Natural killer cell (primary cell): ENCODE data around the gene NAV2. TPM values are rescaled to one million over a fixed set of nuclear protein-coding genes. Genes with fewer than 3 reads are reported as not detected.

ENCODE experiments used
- ATAC-seq, 3 donors: fragments of 150-1000 bp in 2 of 3; fragments of 200-7000 bp in 1 of 3; cut with Tn5 transposase; 1 replicate in 1 of 3; 2 replicates in 2 of 3; pipeline ENCODE4 v1.10.0; 2021; ENCODE audit warnings: mild to moderate bottlenecking in 2 of 3, moderate library complexity in 2 of 3
- DNase-seq, 2 donors: peaks; one replicate each; pipeline versions ENCODE4 v3.0.0 to v3.0.0-alpha.2; 2013 to 2021; ENCODE audit warnings: mixed read lengths in 1 of 2
- H3K27ac ChIP-seq: one replicate; pipeline ENCODE4 v1.5.1; 2013; ENCODE audit warnings: mild to moderate bottlenecking, low read length
- H3K27me3 ChIP-seq: one replicate; pipeline ENCODE4 v1.6.1; 2013; ENCODE audit warnings: low read length; ENCODE audit not compliant: control insufficient read depth, insufficient read depth
- H3K36me3 ChIP-seq: one replicate; pipeline ENCODE4 v1.6.1; 2013; ENCODE audit warnings: low read length; ENCODE audit not compliant: control insufficient read depth, insufficient read depth
- H3K4me1 ChIP-seq: one replicate; pipeline ENCODE4 v1.6.1; 2013; ENCODE audit warnings: low read length; ENCODE audit not compliant: control insufficient read depth, insufficient read depth
- H3K4me3 ChIP-seq: one replicate; pipeline ENCODE4 v1.5.1; 2013; ENCODE audit warnings: low read length
- H3K9me3 ChIP-seq: one replicate; pipeline ENCODE4 v1.6.1; 2013; ENCODE audit warnings: low read length; ENCODE audit not compliant: control insufficient read depth, insufficient read depth
- H3K27ac Mint-ChIP-seq, 2 donors: one replicate each; pipeline ENCODE4 v1.8.0; 2022; ENCODE audit warnings: mild to moderate bottlenecking in 2 of 2, mixed read lengths in 2 of 2, moderate library complexity in 1 of 2
- H3K27me3 Mint-ChIP-seq, 2 donors: one replicate each; pipeline ENCODE4 v1.8.0; 2022; ENCODE audit warnings: low read depth in 2 of 2, mixed read lengths in 2 of 2
- H3K36me3 Mint-ChIP-seq: one replicate; pipeline ENCODE4 v1.8.0; 2022; ENCODE audit warnings: mixed read lengths
- H3K4me1 Mint-ChIP-seq, 2 donors: one replicate each; pipeline ENCODE4 v1.8.0; 2022; ENCODE audit warnings: mixed read lengths in 2 of 2
- H3K4me3 Mint-ChIP-seq: one replicate; pipeline ENCODE4 v1.8.0; 2022; ENCODE audit warnings: mild to moderate bottlenecking, moderate library complexity, mixed read lengths
- H3K9me3 Mint-ChIP-seq, 2 donors: one replicate each; pipeline ENCODE4 v1.8.0; 2022; ENCODE audit warnings: mixed read lengths in 2 of 2
- WGBS: methylation state at CpG from one replicate; pipeline ENCODE4 v1.1.7; 2013; ENCODE audit warnings: missing lambda C conversion rate; ENCODE audit not compliant: insufficient coverage; 5-methylcytosine and 5-hydroxymethylcytosine counted together
- intact Hi-C: fragments of 100-400 bp; cut with micrococcal nuclease; formaldehyde crosslinking; loops from one replicate; pipeline ENCODE4 v1.14.2; 2022
- total RNA-seq, 4 donors: library from RNA; stranded (reverse); fragments of 120-200 nt in 1 of 4; gene quantifications; one replicate each; pipeline versions ENCODE4 v1.2.3 to v1.2.4, GENCODE V29; 2013 to 2022
- TF ChIP-seq, protein P1 (sequence below): fragments of 200-600 bp; IDR thresholded peaks from one replicate; pipeline ENCODE4 v1.8.0; 2022; ENCODE audit warnings: antibody characterized with exemption

Gene NAV2
- total RNA-seq, 3 donors from 2014 or later (not counting 1 experiment from before 2014, with no cell fraction given), result 0.14 to 1.6 (median 0.43) TPM

DNA sequence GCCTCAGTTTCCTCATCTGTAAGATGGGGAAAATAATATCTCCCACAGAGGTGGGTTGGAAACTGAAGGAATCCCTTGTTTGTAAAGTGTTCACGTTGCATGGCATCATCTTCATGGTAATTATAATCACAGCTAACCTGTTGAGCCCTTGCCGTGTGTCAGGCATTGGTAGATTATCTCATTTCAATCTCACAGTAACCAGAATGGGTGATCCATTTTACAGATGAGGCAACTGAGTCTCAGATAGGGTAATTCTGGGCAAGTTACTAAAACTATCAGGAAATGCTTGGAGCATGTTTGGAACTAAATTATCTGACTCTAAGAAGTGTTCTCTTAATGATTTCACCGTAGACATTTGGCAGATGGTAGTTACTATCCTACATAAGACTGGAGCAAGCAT lies 109.4 kb downstream of the NAV2 start:
- DNase-seq (no peak), ATAC-seq (no peak)
- Histone ChIP-seq H3K4me3 (no peak overlapping the region), H3K27ac (no peak overlapping the region), H3K9me3 (no peaks in the 10 kb centered on the region), H3K4me1 (no peaks in the 10 kb centered on the region), H3K27me3 (no peaks in the 10 kb centered on the region), H3K36me3 (no peaks in the 10 kb centered on the region)
- Mint-ChIP-seq H3K27ac (no peak overlapping the region), H3K27me3 (peaks cover 9 to 15% of the 10 kb centered on the region in 2 donors), H3K9me3 (no peaks in the 10 kb centered on the region), H3K4me1 (no peaks in the 10 kb centered on the region), H3K36me3 (no peaks in the 10 kb centered on the region), H3K4me3 (no peak overlapping the region)
- 88% methylated on average over 3 of the region's 3 CpGs for WGBS
- intact Hi-C loops, result no loop called here
- TF ChIP-seq, protein P1, sequence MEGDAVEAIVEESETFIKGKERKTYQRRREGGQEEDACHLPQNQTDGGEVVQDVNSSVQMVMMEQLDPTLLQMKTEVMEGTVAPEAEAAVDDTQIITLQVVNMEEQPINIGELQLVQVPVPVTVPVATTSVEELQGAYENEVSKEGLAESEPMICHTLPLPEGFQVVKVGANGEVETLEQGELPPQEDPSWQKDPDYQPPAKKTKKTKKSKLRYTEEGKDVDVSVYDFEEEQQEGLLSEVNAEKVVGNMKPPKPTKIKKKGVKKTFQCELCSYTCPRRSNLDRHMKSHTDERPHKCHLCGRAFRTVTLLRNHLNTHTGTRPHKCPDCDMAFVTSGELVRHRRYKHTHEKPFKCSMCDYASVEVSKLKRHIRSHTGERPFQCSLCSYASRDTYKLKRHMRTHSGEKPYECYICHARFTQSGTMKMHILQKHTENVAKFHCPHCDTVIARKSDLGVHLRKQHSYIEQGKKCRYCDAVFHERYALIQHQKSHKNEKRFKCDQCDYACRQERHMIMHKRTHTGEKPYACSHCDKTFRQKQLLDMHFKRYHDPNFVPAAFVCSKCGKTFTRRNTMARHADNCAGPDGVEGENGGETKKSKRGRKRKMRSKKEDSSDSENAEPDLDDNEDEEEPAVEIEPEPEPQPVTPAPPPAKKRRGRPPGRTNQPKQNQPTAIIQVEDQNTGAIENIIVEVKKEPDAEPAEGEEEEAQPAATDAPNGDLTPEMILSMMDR, result no peak

DNA sequence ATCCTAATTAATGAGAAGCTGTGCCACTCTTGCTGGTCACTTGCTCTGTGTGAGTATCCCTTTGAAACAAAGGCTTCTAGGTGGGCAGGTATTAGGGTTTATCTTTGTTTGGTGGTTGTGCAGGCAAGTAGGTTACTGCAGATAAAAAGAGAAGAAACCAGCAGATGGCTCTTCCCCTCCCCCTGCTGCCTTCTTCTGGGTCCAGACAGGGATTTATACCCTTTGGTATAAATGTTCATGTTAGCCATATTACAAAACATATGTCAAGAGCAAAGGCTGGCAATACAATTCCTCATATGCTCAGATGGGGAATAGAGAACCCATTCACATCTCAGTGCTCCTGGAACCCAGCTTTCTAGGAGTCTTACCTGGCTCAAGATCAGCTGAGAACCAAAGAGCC lies 109.9 kb downstream of the NAV2 start:
- no peaks in the 10 kb centered on the region for H3K27me3 ChIP-seq
- H3K9me3 Mint-ChIP-seq, result no peaks in the 10 kb centered on the region
- H3K4me3 ChIP-seq, result no peak overlapping the region
- no peaks in the 10 kb centered on the region for H3K4me1 ChIP-seq
- H3K4me1 Mint-ChIP-seq, result no peaks in the 10 kb centered on the region
- H3K27ac Mint-ChIP-seq, result no peak overlapping the region
- intact Hi-C loops, result no loop called here
- H3K36me3 ChIP-seq, result no peaks in the 10 kb centered on the region
- no peak overlapping the region for H3K27ac ChIP-seq
- H3K4me3 Mint-ChIP-seq, result no peak overlapping the region
- TF ChIP-seq, protein P1, result no peak
- DNase-seq (no peak), ATAC-seq (no peak)
- peaks cover 9 to 15% of the 10 kb centered on the region in 2 donors for H3K27me3 Mint-ChIP-seq
- H3K9me3 ChIP-seq, result no peaks in the 10 kb centered on the region
- H3K36me3 Mint-ChIP-seq, result no peaks in the 10 kb centered on the region

- H3K27me3 ChIP-seq, result no peaks in the 10 kb centered on the region
- 82% methylated on average over 2 of the region's 4 CpGs for WGBS
- no peaks in the 10 kb centered on the region for H3K36me3 Mint-ChIP-seq
- H3K4me3 ChIP-seq, result no peak overlapping the region
- no peak for DNase-seq
- H3K4me1 Mint-ChIP-seq, result no peaks in the 10 kb centered on the region
- H3K9me3 Mint-ChIP-seq, result no peaks in the 10 kb centered on the region
- H3K27ac Mint-ChIP-seq, result no peak overlapping the region
- TF ChIP-seq, protein P1, result no peak
- H3K36me3 ChIP-seq, result no peaks in the 10 kb centered on the region
- intact Hi-C loops, result no loop called here
- H3K4me1 ChIP-seq, result no peaks in the 10 kb centered on the region
- H3K27me3 Mint-ChIP-seq, result peaks cover 0 to 8% of the 10 kb centered on the region in 2 donors
- H3K27ac ChIP-seq, result no peak overlapping the region
- H3K4me3 Mint-ChIP-seq, result no peak overlapping the region
- H3K9me3 ChIP-seq, result no peaks in the 10 kb centered on the region
- no peak for ATAC-seq
Measured at GRCh38 chr11:19826606-19827005, 114.0 kb downstream of the NAV2 start.

GRCh38 chr11:19827399-19828135 lies 114.9 kb downstream of the NAV2 start:
- Mint-ChIP-seq H3K9me3 (no peaks in the 10 kb centered on the region), H3K27ac (no peak overlapping the region), H3K4me1 (no peaks in the 10 kb centered on the region), H3K36me3 (no peaks in the 10 kb centered on the region), H3K4me3 (no peak overlapping the region), H3K27me3 (peaks cover 0 to 8% of the 10 kb centered on the region in 2 donors)
- intact Hi-C loops, result no loop called here
- peak in 1 of 2 donors; percentile 5 for DNase-seq
- Histone ChIP-seq H3K9me3 (no peaks in the 10 kb centered on the region), H3K27me3 (no peaks in the 10 kb centered on the region), H3K27ac (no peak overlapping the region), H3K36me3 (no peaks in the 10 kb centered on the region), H3K4me1 (no peaks in the 10 kb centered on the region), H3K4me3 (no peak overlapping the region)
- WGBS, result 89% methylated on average over 12 of the region's 12 CpGs
- ATAC-seq, result no peak
- TF ChIP-seq, protein P1, result no peak
